Placental epithelial cell (primary cell): ENCODE data around the gene SLC25A1. TPM values are rescaled to one million over a fixed set of nuclear protein-coding genes. Genes with fewer than 3 reads are reported as not detected.

Experiments
- total RNA-seq: library from RNA; depleted of rRNA; stranded (reverse); fragments of >200 nt; gene quantifications from 2 replicates; pipeline ENCODE4 v1.2.3, GENCODE V29; 2012

Gene SLC25A1
- 94.6 and 158 TPM in 2 replicates for total RNA-seq

DNA sequence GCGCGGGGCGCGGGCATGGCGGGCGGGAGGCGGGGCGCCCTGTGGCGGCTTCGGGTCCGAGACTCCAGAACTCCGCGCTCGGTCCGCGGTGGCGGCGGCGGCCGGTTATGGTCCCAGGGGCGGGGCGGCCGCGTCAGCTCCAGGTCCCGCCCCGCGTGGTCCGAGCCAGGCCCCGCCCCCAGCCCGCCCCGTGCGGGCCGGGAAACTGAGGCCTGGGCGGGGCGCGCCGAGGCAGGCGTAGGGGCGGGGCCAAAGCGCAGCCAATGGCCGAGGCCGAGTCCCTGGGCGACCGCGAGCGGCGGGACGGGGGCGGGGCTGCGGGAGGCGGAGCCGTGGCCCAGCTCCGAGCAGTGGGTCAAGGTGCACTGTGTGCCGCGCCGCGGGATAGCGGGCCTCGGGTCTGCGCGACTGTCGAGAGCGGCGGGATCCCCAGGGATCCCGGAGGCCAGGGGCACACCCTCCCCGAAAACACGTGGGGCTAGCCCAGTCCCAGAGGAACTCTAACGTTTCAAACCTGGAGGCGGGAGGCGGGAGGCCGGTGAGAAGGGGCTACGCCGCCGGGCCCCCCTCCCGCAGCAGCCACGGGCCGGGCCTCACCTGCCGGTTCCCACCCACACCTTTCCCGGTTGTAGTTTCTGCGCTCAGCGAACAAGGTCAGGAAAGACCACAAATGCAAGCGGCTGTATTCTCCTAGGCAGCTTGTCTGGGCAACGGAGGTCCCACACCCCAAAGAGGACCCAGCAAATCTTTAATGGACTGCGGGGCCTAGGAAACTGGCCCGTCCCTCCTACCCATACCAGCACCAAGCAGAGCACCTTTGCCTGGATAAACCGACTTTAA lies at the start of gene SLC25A1:
Gene SLC25A1 (minus strand): TSS at position 80 of the 840 bp plus-strand sequence. CDS start 63 bp downstream, at position 17.

GRCh38 chr22:19149991-19150390 lies 28.5 kb downstream of the SLC25A1 start, which contains the start of gene GSC2:
TSS of gene GSC2 (minus strand) at chr22:19150292. CDS start at chr22:19150283, 9 bp downstream.

GRCh38 chr22:19130959-19131684 lies 47.4 kb downstream of the SLC25A1 start, which contains the start of gene TSSK2:
TSS of gene TSSK2 (plus strand) at chr22:19131308. CDS start at chr22:19131400, 92 bp downstream.

Other genes with a start within 250 kb of the SLC25A1 start
- 0.11 and 0.79 TPM in 2 replicates for gene PRODH, start 242.4 kb downstream of the SLC25A1 start, total RNA-seq
- 85.2 and 133 TPM in 2 replicates for gene DGCR2, start 56.3 kb downstream of the SLC25A1 start, total RNA-seq
- gene TSSK2, start 47.4 kb downstream of the SLC25A1 start, total RNA-seq, result not detected in 2 replicates
- 11.0 and 18.7 TPM in 2 replicates for gene ESS2, start 34.1 kb downstream of the SLC25A1 start, total RNA-seq
- not detected in 2 replicates for gene GSC2, start 28.4 kb downstream of the SLC25A1 start, total RNA-seq
- gene CLTCL1, start 113.0 kb upstream of the SLC25A1 start, total RNA-seq, result 5.5 and 6.3 TPM in 2 replicates